ENCODE results near the gene ASCL4.
"Not testable (repeated sequence)": the region's sequence is repeated elsewhere in the genome, so short reads cannot be mapped to it uniquely, and the experiment has no call there.

The ASCL4 gene

DNA sequence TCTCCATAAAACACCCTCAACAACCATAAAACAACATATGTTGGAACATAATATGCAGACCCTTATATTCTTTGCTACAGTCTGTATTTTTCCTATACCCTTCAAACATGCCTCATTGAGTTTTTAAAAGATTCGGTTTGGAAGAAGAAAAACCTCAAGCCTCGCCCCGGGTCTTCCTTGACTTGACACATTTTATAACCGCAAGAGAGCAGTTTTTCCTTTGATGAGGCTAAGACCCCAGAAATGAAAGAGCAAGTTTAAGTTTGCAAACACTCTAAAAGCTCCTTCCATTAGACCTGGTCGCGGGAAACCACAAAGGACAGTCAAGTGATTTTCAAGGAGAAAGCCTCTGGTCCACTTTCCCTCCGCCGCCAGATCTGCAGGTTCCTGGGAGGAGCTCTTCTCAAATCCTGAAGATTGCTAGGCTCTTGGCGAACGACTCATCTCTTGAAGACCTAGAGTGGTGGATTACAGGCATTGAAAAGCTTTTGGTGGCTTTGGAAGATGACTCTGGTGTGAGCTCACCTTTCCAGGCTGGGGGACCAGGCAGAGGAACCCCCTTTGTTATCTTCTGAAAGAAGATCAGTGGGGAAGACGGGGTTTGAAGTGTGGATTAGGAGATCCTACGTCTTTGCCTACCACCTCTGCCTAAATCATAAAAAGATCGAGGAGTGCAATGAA, at the start of gene ASCL4:
TSS of gene ASCL4 (plus strand) at position 356 of the 681 bp plus-strand sequence. CDS start 515 bp downstream, outside the sequence.
- FAIRE-seq (no peak), DNase-seq (ENCODE audit: insufficient read length, low spot score) (no peak)

DNA sequence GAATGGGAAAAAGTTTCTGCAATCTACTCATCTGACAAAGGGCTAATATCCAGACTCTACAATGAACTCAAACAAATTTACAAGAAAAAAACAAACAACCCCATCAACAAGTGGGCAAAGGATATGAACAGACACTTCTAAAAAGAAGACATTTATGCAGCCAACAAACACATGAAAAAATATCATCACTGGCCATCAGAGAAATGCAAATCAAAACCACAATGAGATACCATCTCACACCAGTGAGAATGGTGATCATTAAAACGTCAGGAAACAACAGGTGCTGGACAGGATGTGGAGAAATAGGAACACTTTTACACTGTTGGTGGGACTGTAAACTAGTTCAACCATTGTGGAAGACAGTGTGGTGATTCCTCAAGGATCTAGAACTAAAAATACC, 47.2 kb upstream of the ASCL4 start:
- FAIRE-seq; DNase-seq (ENCODE audit: insufficient read length, low spot score): not testable (repeated sequence)

- DNase-seq (ENCODE audit: insufficient read length, low spot score); FAIRE-seq: not testable (repeated sequence)
Observed at GRCh38 chr12:107727742-107728141, 46.8 kb upstream of the ASCL4 start.

- no peak for FAIRE-seq
- no peak for DNase-seq (ENCODE audit: insufficient read length, low spot score)
Observed at GRCh38 chr12:107730618-107731341, 43.7 kb upstream of the ASCL4 start.

DNA sequence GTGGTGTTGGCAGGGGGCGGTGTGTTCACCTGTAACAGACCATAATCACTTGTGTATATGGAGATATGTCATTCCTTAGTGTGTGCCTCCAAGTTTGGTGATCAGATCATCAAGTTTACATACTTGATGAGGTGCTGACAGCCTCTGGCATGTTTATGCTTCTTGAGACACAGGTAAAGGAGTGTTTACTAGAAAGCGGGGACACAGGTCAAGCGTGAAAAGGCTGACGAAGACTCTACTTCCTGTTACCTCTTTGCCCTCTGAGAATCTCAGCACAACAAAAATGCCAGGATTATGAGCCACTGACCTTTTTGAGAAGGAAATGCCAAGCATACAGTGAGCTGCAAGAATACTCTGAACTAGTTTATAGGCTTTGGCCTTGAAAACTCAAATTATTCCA, 43.1 kb upstream of the ASCL4 start:
- DNase-seq (ENCODE audit: insufficient read length, low spot score): no peak
- FAIRE-seq: no peak

DNA sequence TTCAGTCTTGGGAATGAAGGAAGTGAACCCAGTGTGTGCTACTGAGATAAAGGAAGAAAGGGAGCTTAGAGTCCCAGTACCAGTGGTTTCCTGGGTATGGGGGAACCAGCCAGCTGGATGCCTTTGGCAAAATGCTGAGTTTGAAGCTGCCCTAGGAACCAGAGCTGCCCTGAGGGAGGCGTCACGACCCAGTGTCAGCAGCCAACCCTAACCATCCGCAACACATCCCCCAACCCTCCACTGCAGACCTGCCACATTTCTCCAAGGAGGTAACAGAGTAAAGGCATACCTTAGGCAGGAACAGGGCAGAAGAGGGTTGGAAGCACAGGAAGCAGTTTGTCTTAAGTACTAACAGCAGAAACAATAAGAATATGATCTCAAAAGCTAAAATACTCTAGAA, 42.1 kb upstream of the ASCL4 start:
- DNase-seq (ENCODE audit: insufficient read length, low spot score) (no peak), FAIRE-seq (no peak)

- FAIRE-seq (no peak), DNase-seq (ENCODE audit: insufficient read length, low spot score) (no peak)
Observed at GRCh38 chr12:107734139-107734538, 40.4 kb upstream of the ASCL4 start.

DNA sequence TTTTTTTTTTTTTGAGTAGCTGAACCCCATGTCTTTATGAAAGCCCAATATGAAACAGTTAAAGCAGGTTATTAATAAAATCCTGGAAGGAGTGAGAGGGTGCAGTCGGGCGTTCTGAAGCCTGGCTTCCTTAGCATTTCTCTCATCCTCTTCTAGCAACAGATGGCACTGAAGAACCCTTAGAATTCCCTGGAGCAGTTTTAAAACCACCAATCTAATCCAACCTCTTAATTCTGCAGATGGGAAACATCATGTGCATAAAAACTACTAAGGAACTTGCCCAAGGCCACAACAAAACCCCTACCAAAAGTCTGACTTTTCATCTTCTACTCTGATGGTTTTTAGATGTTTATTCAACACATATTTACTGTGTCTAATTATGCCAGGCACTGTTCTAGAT, 38.7 kb upstream of the ASCL4 start:
- DNase-seq (ENCODE audit: insufficient read length, low spot score) (no peak), FAIRE-seq (no peak)

GRCh38 chr12:107736914-107737313, 37.6 kb upstream of the ASCL4 start:
- FAIRE-seq: no peak
- no peak for DNase-seq (ENCODE audit: insufficient read length, low spot score)

DNA sequence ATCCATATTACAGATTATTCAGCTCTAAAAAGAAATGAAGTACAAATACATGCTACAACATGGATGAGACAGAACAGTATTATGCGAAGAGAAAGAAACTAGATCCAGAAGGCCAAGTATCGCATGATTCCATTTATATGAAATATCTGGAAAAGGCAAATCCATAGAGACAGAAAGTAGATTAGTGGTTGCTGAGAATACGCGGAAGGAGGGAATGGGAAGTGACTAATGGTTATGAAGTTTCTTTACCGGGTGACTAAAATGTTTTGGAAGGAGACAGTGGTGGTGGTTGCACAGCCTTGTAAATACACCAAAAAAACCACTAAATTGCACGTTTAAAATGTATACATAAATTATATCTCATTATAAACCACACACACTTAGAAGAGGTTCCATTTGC, 26.0 kb upstream of the ASCL4 start:
- FAIRE-seq: no peak
- no peak for DNase-seq (ENCODE audit: insufficient read length, low spot score)

DNA sequence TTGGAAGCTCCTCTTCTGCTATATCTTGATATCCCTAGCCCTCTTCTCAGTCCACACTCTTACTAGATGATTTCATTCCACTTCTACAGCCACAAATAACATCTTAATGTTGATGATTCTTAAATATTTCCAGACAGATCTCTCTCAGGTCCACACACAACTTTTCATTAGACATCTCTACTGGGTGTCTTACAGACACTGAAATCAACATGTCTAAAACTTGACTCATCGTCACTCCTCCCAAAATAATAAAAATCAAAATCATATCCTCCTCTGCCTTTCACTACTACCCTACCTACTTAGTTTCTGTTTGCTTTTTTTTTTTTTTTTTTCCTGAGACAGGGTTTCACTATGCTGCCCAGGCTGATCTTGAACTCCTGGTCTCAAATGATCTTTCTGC, 25.4 kb upstream of the ASCL4 start:
- FAIRE-seq (no peak), DNase-seq (ENCODE audit: insufficient read length, low spot score) (no peak)

DNA sequence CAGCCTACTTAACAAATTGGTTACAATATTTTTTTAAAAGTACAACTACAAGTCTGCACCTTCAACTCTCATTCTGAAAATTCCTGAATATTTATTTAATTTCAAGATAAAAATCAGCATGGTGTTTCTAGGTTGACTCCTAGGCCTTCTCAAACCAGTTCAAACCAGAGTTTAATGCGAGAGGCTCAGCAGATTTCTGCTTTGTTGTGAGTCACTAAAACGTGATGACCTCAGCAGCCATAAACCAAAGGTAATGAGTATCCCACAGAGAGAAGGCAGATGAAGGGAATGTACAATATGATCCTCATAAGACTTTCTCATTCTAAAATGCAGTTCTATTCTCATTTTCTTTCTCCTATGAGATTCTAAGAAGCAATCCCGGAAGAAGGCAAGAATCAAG, 15.1 kb upstream of the ASCL4 start:
- peak; percentile 72 for DNase-seq (ENCODE audit: insufficient read length, low spot score)
- FAIRE-seq: no peak

- DNase-seq (ENCODE audit: insufficient read length, low spot score): no peak
- no peak for FAIRE-seq
Observed at GRCh38 chr12:107760207-107760808, 14.2 kb upstream of the ASCL4 start.

DNA sequence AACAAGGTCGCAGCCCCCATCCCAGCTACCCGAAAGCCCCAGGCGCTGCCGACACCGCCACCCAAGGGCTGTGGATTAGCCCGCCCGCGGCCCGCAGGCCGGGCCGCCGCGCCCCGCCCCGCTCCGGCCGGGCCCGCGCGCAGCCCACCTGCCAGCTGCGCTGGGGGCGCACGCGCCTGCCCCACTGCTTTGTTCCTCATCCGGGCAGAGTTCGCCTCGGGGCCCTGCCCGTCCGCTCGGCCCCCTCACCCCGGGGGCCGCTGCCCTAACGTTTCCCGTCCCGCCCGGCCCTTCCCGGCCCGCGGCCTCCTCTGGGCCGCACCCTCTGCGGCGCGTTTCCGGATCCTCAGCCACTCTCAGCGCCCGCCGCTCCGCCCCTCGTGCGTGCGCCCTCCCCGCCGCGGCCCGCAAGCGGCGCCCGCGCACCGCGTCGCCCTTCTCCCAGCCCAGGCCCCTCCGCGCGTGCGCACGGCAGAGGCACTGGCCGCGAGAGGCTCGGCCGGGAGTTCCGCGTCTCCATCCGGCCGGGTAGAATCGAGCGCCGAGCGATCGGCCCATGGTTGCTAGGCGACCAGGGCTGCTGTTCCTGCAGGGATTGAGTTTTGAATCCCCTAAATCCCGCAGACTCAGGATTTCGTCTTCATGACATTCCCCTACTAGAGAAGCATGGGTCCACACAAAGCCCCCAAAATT, 13.5 kb upstream of the ASCL4 start, which contains the start of gene PRDM4:
TSS of gene PRDM4 (minus strand) at position 329 of the 693 bp plus-strand sequence. CDS start 622 bp downstream, outside the sequence.
- DNase-seq (ENCODE audit: insufficient read length, low spot score): peak; percentile 94
- peak; percentile 75 for FAIRE-seq

GRCh38 chr12:107761502-107761904, 13.0 kb upstream of the ASCL4 start:
- DNase-seq (ENCODE audit: insufficient read length, low spot score) (no peak), FAIRE-seq (no peak)

DNA sequence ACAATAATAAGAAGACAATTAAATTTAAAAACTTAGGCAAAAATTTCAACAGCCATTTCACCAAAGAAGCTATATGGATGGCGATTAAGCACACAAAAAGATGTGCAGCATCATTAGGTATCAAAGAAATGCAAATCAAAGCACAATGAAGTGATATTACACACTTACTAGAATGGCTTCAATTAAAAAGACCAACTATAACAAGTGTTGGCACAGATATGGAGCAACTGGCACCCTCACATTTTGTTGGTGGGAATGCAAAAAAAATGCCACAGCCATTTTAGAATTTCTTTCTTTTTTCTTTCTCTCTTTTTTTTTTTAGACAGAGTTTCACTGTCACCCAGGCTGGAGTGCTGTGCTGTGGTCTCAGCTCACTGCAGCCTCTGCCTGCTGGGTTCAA, 11.6 kb upstream of the ASCL4 start:
- FAIRE-seq: no peak

DNA sequence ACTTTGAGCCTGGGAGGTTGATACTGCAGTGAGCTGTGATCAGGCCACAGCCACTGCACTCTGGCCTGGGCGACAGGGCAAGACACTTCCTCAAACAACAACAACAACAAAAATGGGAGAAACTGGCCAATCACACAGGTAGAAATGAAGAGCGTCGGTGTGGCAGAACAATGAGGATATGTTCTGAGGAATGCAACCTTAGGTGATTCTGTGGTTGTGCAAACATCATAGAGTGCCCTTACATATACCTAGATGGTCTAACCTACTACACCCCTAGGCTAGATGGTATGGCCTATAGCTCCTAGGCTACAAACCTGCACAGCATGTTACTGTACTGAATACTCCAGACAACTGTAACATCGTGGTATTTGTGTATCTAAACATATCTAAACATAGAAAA, 9.9 kb upstream of the ASCL4 start:
- DNase-seq (ENCODE audit: insufficient read length, low spot score) (no peak), FAIRE-seq (no peak)

More for the DNA sequence above, 11.6 kb upstream of the ASCL4 start:
- DNase-seq (ENCODE audit: insufficient read length, low spot score): no peak

- no peak for FAIRE-seq
- DNase-seq (ENCODE audit: insufficient read length, low spot score): no peak
Observed at GRCh38 chr12:107765316-107765715, 9.2 kb upstream of the ASCL4 start.

- DNase-seq (ENCODE audit: insufficient read length, low spot score): no peak
- no peak for FAIRE-seq
Observed at GRCh38 chr12:107767466-107767865, 7.0 kb upstream of the ASCL4 start.

GRCh38 chr12:107775093-107775721, 703 bp downstream of the ASCL4 start:
- FAIRE-seq (no peak), DNase-seq (ENCODE audit: insufficient read length, low spot score) (no peak)

GRCh38 chr12:107776171-107776570, 1.7 kb downstream of the ASCL4 start:
- no peak for FAIRE-seq
- DNase-seq (ENCODE audit: insufficient read length, low spot score): no peak

Measured in HTR-8/SVneo (cell line).